SK-N-SH treated with all-trans-retinoic acid at 6 μM for 48 hours (cell line): ENCODE measurements around the gene SOX8.

ENCODE experiments used
- ARNTL ChIP-seq: fragments of 450-650 bp; formaldehyde crosslinking; IDR thresholded peaks from 2 replicates; pipeline ENCODE4 v1.5.0; 2020; ENCODE audit warnings: low read depth, mild to moderate bottlenecking, moderate library complexity, borderline replicate concordance
- CREB5 ChIP-seq: fragments of 250-450 bp; sonication (Bioruptor Pico); IDR thresholded peaks from 2 replicates; pipeline ENCODE4 v1.5.1; 2020; ENCODE audit warnings: low read depth, mild to moderate bottlenecking, moderate library complexity
- CSDC2 ChIP-seq: fragments of 250-450 bp; sonication (Bioruptor Pico); IDR thresholded peaks from 2 replicates; pipeline ENCODE4 v1.5.0; 2020; ENCODE audit warnings: mild to moderate bottlenecking, moderate library complexity
- GLIS3 ChIP-seq: fragments of 250-450 bp; sonication (Bioruptor Pico); IDR thresholded peaks from 2 replicates; pipeline ENCODE4 v1.5.0; 2020; ENCODE audit warnings: mild to moderate bottlenecking, moderate library complexity
- OSR1 ChIP-seq: fragments of 250-450 bp; sonication (Bioruptor Pico); IDR thresholded peaks from 2 replicates; pipeline ENCODE4 v1.8.0; 2022; ENCODE audit warnings: moderate library complexity, mild to moderate bottlenecking, inconsistent platforms
- PATZ1 ChIP-seq: fragments of 250-450 bp; sonication (Bioruptor Pico); IDR thresholded peaks from 2 replicates; pipeline ENCODE4 v1.8.0; 2020; ENCODE audit warnings: mild to moderate bottlenecking, moderate library complexity, borderline replicate concordance
- RARB ChIP-seq: fragments of 250-450 bp; sonication (Bioruptor Pico); IDR thresholded peaks from 2 replicates; pipeline ENCODE4 v1.8.0; 2021; ENCODE audit warnings: mild to moderate bottlenecking, moderate library complexity
- SNAI2 ChIP-seq: fragments of 250-450 bp; sonication (Bioruptor Pico); IDR thresholded peaks from 2 replicates; pipeline ENCODE4 v1.5.0; 2020; ENCODE audit warnings: mild to moderate bottlenecking, moderate library complexity
- TCF4 ChIP-seq: fragments of 250-450 bp; sonication (Bioruptor Pico); IDR thresholded peaks from 2 replicates; pipeline ENCODE4 v1.8.0; 2021; ENCODE audit warnings: mild to moderate bottlenecking, moderate library complexity, borderline replicate concordance
- TOX ChIP-seq: fragments of 250-450 bp; sonication (Bioruptor Pico); IDR thresholded peaks from 2 replicates; pipeline ENCODE4 v1.8.0; 2021; ENCODE audit warnings: mild to moderate bottlenecking, moderate library complexity, borderline replicate concordance
- TSHZ2 ChIP-seq: fragments of 250-450 bp; sonication (Bioruptor Pico); IDR thresholded peaks from 2 replicates; pipeline ENCODE4 v1.5.0; 2020; ENCODE audit warnings: mild to moderate bottlenecking, moderate library complexity
- ZFP30 ChIP-seq: fragments of 450-650 bp; formaldehyde crosslinking; IDR thresholded peaks from 2 replicates; pipeline ENCODE4 v1.5.0; 2022; ENCODE audit warnings: mild to moderate bottlenecking, moderate library complexity
- ZNF565 ChIP-seq: fragments of 450-650 bp; formaldehyde crosslinking; conservative IDR thresholded peaks from 2 replicates; pipeline ENCODE4 v1.5.0; 2020; ENCODE audit warnings: low read depth, mild to moderate bottlenecking, moderate library complexity
- ZNF8 ChIP-seq: fragments of 450-650 bp; formaldehyde crosslinking; IDR thresholded peaks from 2 replicates; pipeline ENCODE4 v1.5.0; 2020; ENCODE audit warnings: mild to moderate bottlenecking, moderate library complexity

- TF ChIP-seq ARNTL (CRISPR knock-in tag) (no peak), RARB (CRISPR knock-in tag) (no peak), CREB5 (no peak), PATZ1 (CRISPR knock-in tag) (no peak), TCF4 (no peak), ZFP30 (CRISPR knock-in tag) (no peak), SNAI2 (no peak), ZNF565 (CRISPR knock-in tag) (no peak), ZNF8 (CRISPR knock-in tag) (no peak), TSHZ2 (no peak), TOX (CRISPR knock-in tag) (no peak), GLIS3 (CRISPR knock-in tag) (no peak), OSR1 (CRISPR knock-in tag) (no peak), CSDC2 (CRISPR knock-in tag) (no peak)
Observed at GRCh38 chr16:1035066-1035415, 53.5 kb downstream of the SOX8 start.
